ENCODE measurements around the gene ENPP3. TPM values are rescaled to one million over a fixed set of nuclear protein-coding genes. Genes with fewer than 3 reads are reported as not detected.

The ENPP3 gene
- total RNA-seq, 2 donors from 2014 or later: not detected

DNA sequence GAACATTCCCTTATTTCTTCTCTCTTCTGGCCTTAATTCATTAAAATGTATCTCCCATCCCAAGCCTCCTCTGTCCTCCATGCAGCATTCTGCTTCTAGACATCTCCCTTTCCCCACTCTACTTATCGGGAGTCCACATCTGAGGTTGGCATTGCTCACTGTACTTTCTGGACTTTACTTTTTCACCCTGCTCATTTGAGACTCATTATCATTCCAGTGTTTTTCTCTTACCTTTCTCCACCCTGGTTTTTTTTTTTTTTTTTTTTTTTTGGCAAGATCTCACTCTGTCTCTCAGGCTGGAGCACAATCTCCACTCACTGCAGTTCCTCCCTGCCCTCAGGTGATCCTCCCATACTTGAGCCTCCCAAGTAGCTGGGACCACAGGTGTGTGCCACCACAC is 4.5 kb downstream of the ENPP3 start:
- Histone ChIP-seq H3K4me3 (ENCODE audit: low read length) (no peak overlapping the region), H3K9ac (ENCODE audit: extremely low read depth, low read length, poor library complexity, severe bottlenecking) (no peak overlapping the region), H3K36me3 (ENCODE audit: control insufficient read depth, insufficient read depth, low read length) (no peaks in the 10 kb centered on the region), H3K27ac (ENCODE audit: low read depth, low read length) (no peak overlapping the region), H3K9me3 (ENCODE audit: control insufficient read depth, low read length) (no peaks in the 10 kb centered on the region), H3K4me1 (ENCODE audit: control insufficient read depth, insufficient read depth, low read length) (no peaks in the 10 kb centered on the region), H3K27me3 (ENCODE audit: control insufficient read depth, insufficient read depth, low read length, poor library complexity, severe bottlenecking) (no peaks in the 10 kb centered on the region)
- 89 to 96% methylated on average over 1 of the region's 1 CpG for WGBS, 2 experiments (ENCODE audit: insufficient coverage in 1 of 2, insufficient read length in 1 of 2)
- Mint-ChIP-seq H3K4me1 (no peaks in the 10 kb centered on the region), H3K4me3 (no peak overlapping the region), H3K9me3 (no peaks in the 10 kb centered on the region), H3K27me3 (ENCODE audit: insufficient read depth) (no peaks in the 10 kb centered on the region), H3K27ac (no peak overlapping the region), H3K36me3 (ENCODE audit: low read depth) (no peaks in the 10 kb centered on the region)
- no peak for TF ChIP-seq CTCF (conservative IDR thresholded peaks at IDR 0.05)
- no peak for DNase-seq

- no peak for TF ChIP-seq CTCF (conservative IDR thresholded peaks at IDR 0.05)
Observed at GRCh38 chr6:131642565-131642964, 5.5 kb downstream of the ENPP3 start.

GRCh38 chr6:131642987-131643611 is 6.0 kb downstream of the ENPP3 start:
- DNase-seq: no peak
- WGBS, 2 experiments (ENCODE audit: insufficient coverage in 1 of 2, insufficient read length in 1 of 2): 85 to 86% methylated on average over 2 to 3 of the region's 3 CpGs
- no peaks in the 10 kb centered on the region for H3K36me3 ChIP-seq (ENCODE audit: control insufficient read depth, insufficient read depth, low read length)
- Mint-ChIP-seq H3K4me3 (no peak overlapping the region), H3K27me3 (ENCODE audit: insufficient read depth) (no peaks in the 10 kb centered on the region), H3K4me1 (no peaks in the 10 kb centered on the region), H3K9me3 (no peaks in the 10 kb centered on the region), H3K27ac (no peak overlapping the region), H3K36me3 (ENCODE audit: low read depth) (no peaks in the 10 kb centered on the region)
- H3K27me3 ChIP-seq (ENCODE audit: control insufficient read depth, insufficient read depth, low read length, poor library complexity, severe bottlenecking): no peaks in the 10 kb centered on the region
- no peak for TF ChIP-seq CTCF (conservative IDR thresholded peaks at IDR 0.05)
- H3K9ac ChIP-seq (ENCODE audit: extremely low read depth, low read length, poor library complexity, severe bottlenecking): no peak overlapping the region
- H3K27ac ChIP-seq (ENCODE audit: low read depth, low read length): no peak overlapping the region
- H3K4me3 ChIP-seq (ENCODE audit: low read length): no peak overlapping the region
- no peaks in the 10 kb centered on the region for H3K4me1 ChIP-seq (ENCODE audit: control insufficient read depth, insufficient read depth, low read length)
- H3K9me3 ChIP-seq (ENCODE audit: control insufficient read depth, low read length): no peaks in the 10 kb centered on the region

More at GRCh38 chr6:131642565-131642964, 5.5 kb downstream of the ENPP3 start:
- Histone ChIP-seq H3K4me3 (ENCODE audit: low read length) (no peak overlapping the region), H3K9ac (ENCODE audit: extremely low read depth, low read length, poor library complexity, severe bottlenecking) (no peak overlapping the region), H3K27me3 (ENCODE audit: control insufficient read depth, insufficient read depth, low read length, poor library complexity, severe bottlenecking) (no peaks in the 10 kb centered on the region), H3K36me3 (ENCODE audit: control insufficient read depth, insufficient read depth, low read length) (no peaks in the 10 kb centered on the region), H3K27ac (ENCODE audit: low read depth, low read length) (no peak overlapping the region), H3K9me3 (ENCODE audit: control insufficient read depth, low read length) (no peaks in the 10 kb centered on the region), H3K4me1 (ENCODE audit: control insufficient read depth, insufficient read depth, low read length) (no peaks in the 10 kb centered on the region)
- Mint-ChIP-seq H3K36me3 (ENCODE audit: low read depth) (no peaks in the 10 kb centered on the region), H3K9me3 (no peaks in the 10 kb centered on the region), H3K4me3 (no peak overlapping the region), H3K27me3 (ENCODE audit: insufficient read depth) (no peaks in the 10 kb centered on the region), H3K4me1 (no peaks in the 10 kb centered on the region), H3K27ac (no peak overlapping the region)
- DNase-seq: no peak
- 90 to 96% methylated on average over 6 of the region's 6 CpGs for WGBS, 2 experiments (ENCODE audit: insufficient coverage in 1 of 2, insufficient read length in 1 of 2)
